Prostate gland (tissue), 2 donors: Measurements from ENCODE around the gene MAPK1.
"Not testable (repeated sequence)": the region's sequence is repeated elsewhere in the genome, so short reads cannot be mapped to it uniquely, and the experiment has no call there.

ENCODE experiments used
- POLR2A ChIP-seq: fragments of 450-650 bp; IDR thresholded peaks from one replicate; pipeline ENCODE4 v1.6.1; 2016; ENCODE audit warnings: antibody characterized with exemption, mild to moderate bottlenecking
- TF ChIP-seq, protein P1 (sequence below), 4 experiments: fragments of 200-600 bp in 2 of 4; fragments of 450-650 bp in 2 of 4; sonication (generic) in 2 of 4; IDR thresholded peaks; 1 replicate in 3 of 4; 2 replicates in 1 of 4; pipeline ENCODE4 v1.5.1; 2016 to 2019; ENCODE audit warnings: antibody characterized with exemption in 4 of 4, mild to moderate bottlenecking in 2 of 4, moderate library complexity in 2 of 4

- TF ChIP-seq POLR2A = not testable (repeated sequence)
- TF ChIP-seq, protein P1, sequence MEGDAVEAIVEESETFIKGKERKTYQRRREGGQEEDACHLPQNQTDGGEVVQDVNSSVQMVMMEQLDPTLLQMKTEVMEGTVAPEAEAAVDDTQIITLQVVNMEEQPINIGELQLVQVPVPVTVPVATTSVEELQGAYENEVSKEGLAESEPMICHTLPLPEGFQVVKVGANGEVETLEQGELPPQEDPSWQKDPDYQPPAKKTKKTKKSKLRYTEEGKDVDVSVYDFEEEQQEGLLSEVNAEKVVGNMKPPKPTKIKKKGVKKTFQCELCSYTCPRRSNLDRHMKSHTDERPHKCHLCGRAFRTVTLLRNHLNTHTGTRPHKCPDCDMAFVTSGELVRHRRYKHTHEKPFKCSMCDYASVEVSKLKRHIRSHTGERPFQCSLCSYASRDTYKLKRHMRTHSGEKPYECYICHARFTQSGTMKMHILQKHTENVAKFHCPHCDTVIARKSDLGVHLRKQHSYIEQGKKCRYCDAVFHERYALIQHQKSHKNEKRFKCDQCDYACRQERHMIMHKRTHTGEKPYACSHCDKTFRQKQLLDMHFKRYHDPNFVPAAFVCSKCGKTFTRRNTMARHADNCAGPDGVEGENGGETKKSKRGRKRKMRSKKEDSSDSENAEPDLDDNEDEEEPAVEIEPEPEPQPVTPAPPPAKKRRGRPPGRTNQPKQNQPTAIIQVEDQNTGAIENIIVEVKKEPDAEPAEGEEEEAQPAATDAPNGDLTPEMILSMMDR (IDR thresholded peaks at IDR 0.05) = not testable (repeated sequence)
These were observed 31.0 kb downstream of the MAPK1 start for GRCh38 chr22:21836486-21836885.
